ENCODE results near the gene SLC1A7.

SLC1A7 gene

DNA sequence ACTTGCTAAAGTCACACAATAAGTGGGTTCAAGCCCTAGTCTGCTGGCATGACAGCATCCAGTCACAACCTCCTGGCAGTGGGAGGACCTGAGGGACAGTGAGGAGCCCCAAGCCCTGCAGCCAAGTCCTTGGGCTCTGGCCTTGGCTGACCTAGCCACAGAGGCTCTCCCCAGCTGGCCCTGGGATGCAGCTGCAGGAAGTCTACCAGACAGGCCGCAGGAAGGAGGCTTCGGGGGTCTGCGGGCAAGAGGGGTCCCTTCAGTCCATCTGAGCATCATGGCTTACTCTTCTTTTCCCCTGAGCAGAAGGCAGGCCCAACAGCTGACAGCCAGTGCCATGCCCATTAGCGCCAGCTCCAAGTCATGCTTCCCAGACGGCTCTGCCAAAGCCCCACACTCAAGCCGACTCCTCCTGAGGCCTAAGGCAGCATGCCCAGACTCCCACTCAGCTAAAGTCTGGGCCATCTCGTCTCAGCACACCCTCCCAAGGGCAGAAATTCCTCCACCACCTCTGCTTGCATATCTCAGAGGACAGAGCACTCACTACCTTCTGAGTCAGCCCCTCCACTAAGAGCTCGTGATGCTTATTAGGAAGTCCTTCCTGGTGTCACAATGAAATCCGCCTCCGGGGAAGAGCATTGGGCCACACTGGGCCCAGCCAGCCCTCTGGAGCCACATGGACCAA is 20.1 kb downstream of the SLC1A7 start:
- no peak for DNase-seq (ENCODE audit: insufficient read length, low spot score)
- FAIRE-seq, result no peak
- no peak for TF ChIP-seq POU2F2 (IDR thresholded peaks at IDR 0.05; ENCODE audit: low read depth, low read length)

DNA sequence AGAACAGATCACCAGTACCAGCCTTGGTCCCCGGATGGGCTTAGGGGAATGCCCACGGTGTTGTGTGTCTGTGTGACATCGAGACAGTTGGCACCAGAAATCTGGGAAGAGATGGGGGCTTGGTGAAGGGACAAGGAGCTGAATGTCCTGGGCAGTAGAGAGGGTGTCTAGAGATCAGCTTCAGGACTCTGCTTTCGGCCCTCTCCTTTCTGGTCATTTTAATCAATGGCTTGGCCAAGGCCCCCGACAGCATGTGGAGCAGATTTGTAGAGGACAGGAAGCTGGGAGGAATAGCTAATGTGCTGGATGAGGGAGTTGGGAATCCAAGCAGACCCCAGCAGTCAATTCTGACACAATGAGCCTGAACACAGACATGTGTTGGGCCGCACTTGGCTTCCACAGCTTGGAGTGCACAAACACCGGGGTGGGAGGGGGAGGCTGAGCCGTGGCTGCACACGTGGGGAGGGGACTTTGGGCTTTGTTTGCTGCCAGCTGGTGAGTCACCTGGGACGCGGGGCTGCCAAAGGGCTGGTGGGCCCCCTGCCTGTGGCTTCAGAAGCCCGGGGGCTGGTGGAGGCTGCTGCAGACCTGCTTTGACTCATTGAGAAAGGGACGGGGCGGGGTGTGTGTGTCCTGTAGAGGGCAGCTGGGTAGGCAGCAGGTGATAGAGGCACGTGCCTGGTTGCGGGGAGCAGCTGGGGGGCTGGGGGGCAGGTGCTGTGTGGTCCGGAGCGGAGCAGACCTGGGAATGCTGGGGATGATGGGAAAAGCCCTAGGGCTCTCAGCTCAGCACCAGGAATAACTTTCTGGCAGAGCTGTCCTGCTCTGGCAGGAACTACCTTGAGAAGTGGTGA is 20.9 kb downstream of the SLC1A7 start:
- no peak for TF ChIP-seq POLR2AphosphoS5 (IDR thresholded peaks at IDR 0.05; ENCODE audit: low read depth, low read length)
- TF ChIP-seq PAX5 (IDR thresholded peaks at IDR 0.05; ENCODE audit: insufficient read depth, low read length, severe bottlenecking), result no peak
- TF ChIP-seq SPI1 (IDR thresholded peaks at IDR 0.05; ENCODE audit: low read depth, low read length), result no peak
- no peak for TF ChIP-seq TAF1 (IDR thresholded peaks at IDR 0.05; ENCODE audit: low read depth, low read length)
- no peak for TF ChIP-seq POU2F2 (IDR thresholded peaks at IDR 0.05; ENCODE audit: low read depth, low read length)
- TF ChIP-seq POLR2A (IDR thresholded peaks at IDR 0.05; ENCODE audit: low read depth, low read length), result no peak
- DNase-seq (ENCODE audit: insufficient read length, low spot score) (no peak), FAIRE-seq (no peak)

DNA sequence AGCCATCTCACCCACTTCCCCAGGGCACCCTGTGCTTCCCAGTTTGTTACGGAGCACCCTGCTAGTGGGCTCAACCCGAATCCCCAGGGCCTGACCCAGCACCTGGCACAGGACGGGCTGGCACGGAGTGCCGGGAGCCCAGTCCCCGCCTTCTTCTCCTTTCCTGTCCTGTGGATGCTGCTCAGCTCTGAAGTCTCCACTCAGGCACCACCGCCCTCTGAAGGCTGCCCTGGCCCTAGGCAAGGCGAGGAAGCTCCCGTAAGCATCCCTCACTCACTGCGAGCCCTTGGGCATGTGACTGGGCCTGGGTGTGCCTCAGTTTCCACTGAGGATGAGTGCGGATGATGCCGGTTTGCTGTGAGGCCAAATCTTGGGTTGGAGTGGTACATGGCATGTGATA is 21.8 kb downstream of the SLC1A7 start:
- FAIRE-seq (no peak), DNase-seq (ENCODE audit: insufficient read length, low spot score) (no peak)
- TF ChIP-seq POLR2AphosphoS5 (IDR thresholded peaks at IDR 0.05; ENCODE audit: low read depth, low read length), result no peak
- TF ChIP-seq POLR2A (IDR thresholded peaks at IDR 0.05; ENCODE audit: low read depth, low read length), result no peak
- TF ChIP-seq POU2F2 (IDR thresholded peaks at IDR 0.05; ENCODE audit: low read depth, low read length), result no peak
- no peak for TF ChIP-seq PAX5 (IDR thresholded peaks at IDR 0.05; ENCODE audit: insufficient read depth, low read length, severe bottlenecking)
- no peak for TF ChIP-seq SPI1 (IDR thresholded peaks at IDR 0.05; ENCODE audit: low read depth, low read length)
- TF ChIP-seq TAF1 (IDR thresholded peaks at IDR 0.05; ENCODE audit: low read depth, low read length), result no peak

GRCh38 chr1:53117836-53118235 is 24.6 kb downstream of the SLC1A7 start:
- FAIRE-seq (no peak), DNase-seq (ENCODE audit: insufficient read length, low spot score) (no peak)
- no peak for TF ChIP-seq PAX5 (IDR thresholded peaks at IDR 0.05; ENCODE audit: insufficient read depth, low read length, severe bottlenecking)
- TF ChIP-seq SPI1 (IDR thresholded peaks at IDR 0.05; ENCODE audit: low read depth, low read length), result no peak
- no peak for TF ChIP-seq TAF1 (IDR thresholded peaks at IDR 0.05; ENCODE audit: low read depth, low read length)
- no peak for TF ChIP-seq POLR2A (IDR thresholded peaks at IDR 0.05; ENCODE audit: low read depth, low read length)
- TF ChIP-seq POLR2AphosphoS5 (IDR thresholded peaks at IDR 0.05; ENCODE audit: low read depth, low read length), result no peak
- TF ChIP-seq POU2F2 (IDR thresholded peaks at IDR 0.05; ENCODE audit: low read depth, low read length), result no peak

- DNase-seq (ENCODE audit: insufficient read length, low spot score), result no peak
- TF ChIP-seq POLR2AphosphoS5 (IDR thresholded peaks at IDR 0.05; ENCODE audit: low read depth, low read length) (no peak), SPI1 (IDR thresholded peaks at IDR 0.05; ENCODE audit: low read depth, low read length) (no peak), PAX5 (IDR thresholded peaks at IDR 0.05; ENCODE audit: insufficient read depth, low read length, severe bottlenecking) (no peak), TAF1 (IDR thresholded peaks at IDR 0.05; ENCODE audit: low read depth, low read length) (no peak), POLR2A (IDR thresholded peaks at IDR 0.05; ENCODE audit: low read depth, low read length) (no peak), POU2F2 (IDR thresholded peaks at IDR 0.05; ENCODE audit: low read depth, low read length) (no peak)
- FAIRE-seq, result no peak
These were observed 25.4 kb downstream of the SLC1A7 start for GRCh38 chr1:53116933-53117600.

DNA sequence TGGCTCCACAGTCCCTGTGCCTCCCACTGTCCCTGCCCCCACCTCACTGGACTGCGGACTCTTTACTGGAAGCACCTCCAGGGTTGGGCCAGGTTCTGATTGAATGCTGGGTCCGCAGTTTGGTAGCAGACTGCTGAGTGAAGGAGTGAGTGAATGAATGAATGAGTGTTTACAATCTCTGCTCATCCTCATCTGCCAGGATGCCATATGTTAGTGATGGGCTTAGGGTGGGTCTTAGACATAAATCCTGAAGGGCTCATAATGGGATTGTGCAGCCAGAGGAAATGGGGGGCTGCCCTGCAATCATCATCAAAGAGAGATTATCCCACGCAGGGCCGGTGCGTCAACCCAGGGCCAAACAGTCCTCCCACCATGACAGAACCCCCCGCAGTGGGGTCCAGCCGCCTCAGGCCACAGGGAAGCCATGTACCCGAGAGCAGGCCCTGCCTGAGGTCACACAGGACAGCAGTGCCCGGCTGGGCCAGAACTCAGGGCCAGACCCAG is 26.1 kb downstream of the SLC1A7 start:
- DNase-seq (ENCODE audit: insufficient read length, low spot score) (no peak), FAIRE-seq (no peak)
- TF ChIP-seq POLR2AphosphoS5 (IDR thresholded peaks at IDR 0.05; ENCODE audit: low read depth, low read length) (no peak), SPI1 (IDR thresholded peaks at IDR 0.05; ENCODE audit: low read depth, low read length) (no peak), POLR2A (IDR thresholded peaks at IDR 0.05; ENCODE audit: low read depth, low read length) (no peak), PAX5 (IDR thresholded peaks at IDR 0.05; ENCODE audit: insufficient read depth, low read length, severe bottlenecking) (no peak), TAF1 (IDR thresholded peaks at IDR 0.05; ENCODE audit: low read depth, low read length) (no peak), POU2F2 (IDR thresholded peaks at IDR 0.05; ENCODE audit: low read depth, low read length) (no peak)

DNA sequence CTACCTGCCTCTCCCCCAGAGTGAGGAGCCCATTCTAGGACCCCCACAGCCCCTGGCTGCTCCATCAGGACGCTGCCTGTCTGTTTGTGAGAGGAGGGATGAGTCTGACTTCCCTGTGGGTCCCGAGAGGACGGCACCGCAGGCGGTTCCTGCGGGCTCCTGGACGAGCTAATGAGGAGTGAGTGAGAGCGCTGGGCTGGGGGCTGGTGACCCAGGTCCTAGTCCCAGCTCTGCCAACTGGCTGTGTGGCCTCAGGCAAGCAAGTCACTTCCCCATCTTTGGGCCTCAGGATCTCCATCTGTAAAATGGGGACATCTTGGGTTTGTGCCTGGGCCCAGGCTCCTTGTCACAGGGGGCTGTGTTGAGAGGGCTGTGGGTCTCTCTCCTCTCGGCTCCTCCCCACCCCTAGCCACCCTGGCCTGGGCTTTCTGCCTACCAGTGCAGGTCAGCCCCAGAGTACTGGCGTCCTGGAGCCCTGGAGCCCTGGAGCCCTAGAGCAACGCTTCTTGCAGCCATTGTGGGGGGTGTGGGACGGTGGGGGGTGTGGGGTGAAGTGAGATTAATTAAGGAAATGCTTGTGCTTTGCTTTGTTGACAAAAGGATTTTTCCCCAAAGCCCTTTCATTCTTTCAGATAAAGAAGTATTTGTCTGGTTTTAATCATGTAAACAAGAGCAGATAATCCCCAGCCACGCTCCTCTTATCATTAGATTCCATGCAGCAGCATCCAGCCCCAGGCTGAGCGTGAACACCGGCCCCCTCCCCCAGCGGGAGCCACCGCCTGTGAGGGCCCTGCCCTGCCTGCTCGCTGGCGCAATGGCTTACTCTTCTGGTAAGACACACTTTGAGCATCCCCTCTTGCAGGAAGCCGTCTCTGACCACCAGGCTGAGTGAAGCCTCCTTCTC is 26.8 kb downstream of the SLC1A7 start:
- DNase-seq (ENCODE audit: insufficient read length, low spot score), result no peak
- TF ChIP-seq POU2F2 (IDR thresholded peaks at IDR 0.05; ENCODE audit: low read depth, low read length), result no peak
- TF ChIP-seq POLR2A (IDR thresholded peaks at IDR 0.05; ENCODE audit: low read depth, low read length), result no peak
- no peak for TF ChIP-seq TAF1 (IDR thresholded peaks at IDR 0.05; ENCODE audit: low read depth, low read length)
- TF ChIP-seq PAX5 (IDR thresholded peaks at IDR 0.05; ENCODE audit: insufficient read depth, low read length, severe bottlenecking), result no peak
- TF ChIP-seq POLR2AphosphoS5 (IDR thresholded peaks at IDR 0.05; ENCODE audit: low read depth, low read length), result no peak
- TF ChIP-seq SPI1 (IDR thresholded peaks at IDR 0.05; ENCODE audit: low read depth, low read length), result no peak
- no peak for FAIRE-seq

DNA sequence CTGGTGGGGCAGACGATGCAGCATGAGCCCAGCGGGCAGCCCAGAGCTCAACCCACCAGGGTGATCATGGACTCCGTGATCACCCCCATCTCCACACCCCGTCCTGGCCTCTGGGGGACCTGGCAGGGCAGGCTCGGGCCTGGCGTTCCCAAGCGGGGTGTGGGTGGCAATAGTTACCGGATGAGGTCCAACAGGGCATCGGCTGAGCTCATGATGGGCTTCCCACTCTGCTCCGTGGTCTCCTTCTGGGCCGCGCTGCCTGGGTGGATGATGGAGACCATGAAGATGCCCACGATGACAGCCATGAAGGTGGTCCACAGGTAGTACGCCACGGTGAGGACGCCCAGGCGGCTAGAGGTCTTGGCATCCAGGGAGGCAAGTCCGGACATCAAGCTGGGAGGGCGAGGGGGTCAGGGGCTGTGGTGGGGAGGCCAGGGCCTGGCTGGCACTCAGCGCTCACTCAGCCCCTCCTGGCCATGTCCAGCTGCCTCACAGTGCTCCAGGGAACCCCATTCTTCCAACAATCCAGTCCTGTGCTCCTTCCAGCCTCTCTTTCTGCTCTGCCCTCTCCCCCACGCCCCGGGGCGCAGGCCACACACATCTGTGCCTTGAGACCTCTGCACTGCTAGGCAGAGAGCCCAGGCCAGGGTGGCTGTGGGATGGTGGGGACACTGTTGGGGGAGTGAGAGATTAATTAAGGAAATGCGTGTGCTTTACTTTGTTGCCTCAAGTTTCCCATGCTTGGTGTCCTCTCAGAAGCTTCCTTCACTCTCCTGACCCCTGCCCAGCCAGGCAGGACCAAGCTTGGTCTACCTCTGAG is 27.6 kb downstream of the SLC1A7 start:
- FAIRE-seq (no peak), DNase-seq (ENCODE audit: insufficient read length, low spot score) (no peak)
- TF ChIP-seq POLR2AphosphoS5 (IDR thresholded peaks at IDR 0.05; ENCODE audit: low read depth, low read length) (no peak), POLR2A (IDR thresholded peaks at IDR 0.05; ENCODE audit: low read depth, low read length) (no peak), PAX5 (IDR thresholded peaks at IDR 0.05; ENCODE audit: insufficient read depth, low read length, severe bottlenecking) (no peak), POU2F2 (IDR thresholded peaks at IDR 0.05; ENCODE audit: low read depth, low read length) (no peak), SPI1 (IDR thresholded peaks at IDR 0.05; ENCODE audit: low read depth, low read length) (no peak), TAF1 (IDR thresholded peaks at IDR 0.05; ENCODE audit: low read depth, low read length) (no peak)

Measured in GM12891 (cell line).